SK-N-MC (cell line): ENCODE data around the gene UBR2.
"Not testable (repeated sequence)": the region's sequence is repeated elsewhere in the genome, so short reads cannot be mapped to it uniquely, and the experiment has no call there.

Source experiments
- DNase-seq: peaks from one replicate; pipeline ENCODE4 v3.0.0-alpha.2; 2011; ENCODE audit warnings: low read depth, low spot score
- H3K27ac ChIP-seq: fragments of 200-600 bp; sonication (generic); 2 replicates; pipeline ENCODE4 v1.5.1; 2016; ENCODE audit warnings: mixed run types
- H3K36me3 ChIP-seq: fragments of 200-600 bp; sonication (generic); 2 replicates; pipeline ENCODE4 v1.6.1; 2017; ENCODE audit warnings: antibody characterized with exemption, low read length, mixed read lengths; ENCODE audit not compliant: insufficient read depth
- H3K4me3 ChIP-seq: fragments of 200-600 bp; sonication (generic); 2 replicates; pipeline ENCODE4 v1.5.1; 2016
- H3K9ac ChIP-seq: fragments of 200-600 bp; sonication (generic); 2 replicates; pipeline ENCODE4 v1.8.0; 2017; ENCODE audit warnings: mixed run types, mixed read lengths; ENCODE audit not compliant: insufficient read length
- H3K9me3 ChIP-seq: fragments of 200-600 bp; sonication (generic); 2 replicates; pipeline ENCODE4 v1.6.1; 2017; ENCODE audit warnings: low read depth, mild to moderate bottlenecking, antibody characterized with exemption, low read length, moderate library complexity, mixed read lengths
- EZH2 ChIP-seq: fragments of 200-600 bp; sonication (generic); IDR thresholded peaks from one replicate; pipeline ENCODE4 v1.6.1; 2017; ENCODE audit warnings: antibody characterized with exemption
- FOXP2 ChIP-seq: optimal IDR thresholded peaks from 2 replicates; pipeline ENCODE3; 2011; ENCODE audit warnings: mild to moderate bottlenecking, moderate library complexity; ENCODE audit not compliant: insufficient read depth; ENCODE audit errors: extremely low read length, control extremely low read depth
- POLR2AphosphoS5 ChIP-seq: IDR thresholded peaks from 2 replicates; pipeline ENCODE4 v1.6.1; 2012; ENCODE audit warnings: mild to moderate bottlenecking, low read depth, low read length, borderline replicate concordance

UBR2 gene

GRCh38 chr6:42562788-42563405 lies 932 bp upstream of the UBR2 start:
- no peak for TF ChIP-seq POLR2AphosphoS5
- no peak for TF ChIP-seq FOXP2
- TF ChIP-seq EZH2: no peak
- no peak for DNase-seq
- H3K27ac ChIP-seq: no peak overlapping the region
- H3K9me3 ChIP-seq: no peaks in the 10 kb centered on the region
- H3K9ac ChIP-seq: no peak overlapping the region
- H3K4me3 ChIP-seq: peak overlapping the region; percentile 86
- H3K36me3 ChIP-seq: peaks cover 9% of the 10 kb centered on the region; the same call in 1 of the 2 replicates

- Histone ChIP-seq H3K27ac (no peak overlapping the region), H3K9ac (peak overlapping the region; percentile 83), H3K36me3 (peaks cover 14% of the 10 kb centered on the region), H3K4me3 (peak overlapping the region; percentile 86), H3K9me3 (no peaks in the 10 kb centered on the region)
- DNase-seq: no peak
- no peak for TF ChIP-seq FOXP2
These were observed 637 bp downstream of the UBR2 start for GRCh38 chr6:42564506-42564825.

- H3K27ac ChIP-seq: no peak overlapping the region
- H3K4me3 ChIP-seq: peak overlapping the region; percentile 86
- no peak for DNase-seq
- H3K9ac ChIP-seq: no peak overlapping the region
- H3K9me3 ChIP-seq: no peaks in the 10 kb centered on the region
- peaks cover 14% of the 10 kb centered on the region for H3K36me3 ChIP-seq
- TF ChIP-seq FOXP2: no peak
- no peak for TF ChIP-seq EZH2
- TF ChIP-seq POLR2AphosphoS5: no peak
These were observed 2.2 kb downstream of the UBR2 start for GRCh38 chr6:42565823-42566613.

GRCh38 chr6:42566614-42567208 lies 2.9 kb downstream of the UBR2 start:
- no peak overlapping the region for H3K27ac ChIP-seq
- no peak overlapping the region for H3K4me3 ChIP-seq
- H3K9me3 ChIP-seq: no peaks in the 10 kb centered on the region
- H3K9ac ChIP-seq: no peak overlapping the region
- peaks cover 14% of the 10 kb centered on the region for H3K36me3 ChIP-seq
- no peak for TF ChIP-seq FOXP2
- TF ChIP-seq POLR2AphosphoS5: no peak
- no peak for TF ChIP-seq EZH2
- no peak for DNase-seq

- H3K9ac ChIP-seq, H3K4me3 ChIP-seq, H3K9me3 ChIP-seq, H3K27ac ChIP-seq, DNase-seq: not testable (repeated sequence)
- H3K36me3 ChIP-seq: peaks cover 14% of the 10 kb centered on the region
These were observed 3.4 kb downstream of the UBR2 start for GRCh38 chr6:42567237-42567636.

GRCh38 chr6:42569102-42570028 lies 5.5 kb downstream of the UBR2 start:
- H3K27ac ChIP-seq: peak overlapping the region; percentile 71; the same call in 1 of the 2 replicates

GRCh38 chr6:42571611-42572342 lies 7.9 kb downstream of the UBR2 start:
- TF ChIP-seq EZH2: no peak
- no peak for TF ChIP-seq FOXP2
- TF ChIP-seq POLR2AphosphoS5: no peak
- no peak overlapping the region for H3K9ac ChIP-seq
- no peak overlapping the region for H3K4me3 ChIP-seq
- no peak overlapping the region for H3K27ac ChIP-seq
- peaks cover 22% of the 10 kb centered on the region for H3K36me3 ChIP-seq
- no peaks in the 10 kb centered on the region for H3K9me3 ChIP-seq
- no peak for DNase-seq

More at GRCh38 chr6:42569102-42570028, 5.5 kb downstream of the UBR2 start:
- no peak overlapping the region for H3K4me3 ChIP-seq
- TF ChIP-seq POLR2AphosphoS5 (no peak), FOXP2 (no peak), EZH2 (no peak)
- H3K9ac ChIP-seq: no peak overlapping the region
- DNase-seq: no peak
- no peaks in the 10 kb centered on the region for H3K9me3 ChIP-seq
- peaks cover 23% of the 10 kb centered on the region for H3K36me3 ChIP-seq

- no peak for DNase-seq
- Histone ChIP-seq H3K9me3 (no peaks in the 10 kb centered on the region), H3K36me3 (peaks cover 25% of the 10 kb centered on the region), H3K4me3 (no peak overlapping the region), H3K27ac (no peak overlapping the region), H3K9ac (no peak overlapping the region)
- no peak for TF ChIP-seq FOXP2
- no peak for TF ChIP-seq EZH2
- TF ChIP-seq POLR2AphosphoS5: no peak
These were observed 8.7 kb downstream of the UBR2 start for GRCh38 chr6:42572523-42572922.

- not testable (repeated sequence) for H3K9me3 ChIP-seq, H3K27ac ChIP-seq, DNase-seq, H3K4me3 ChIP-seq, H3K9ac ChIP-seq
- H3K36me3 ChIP-seq: peaks cover 25% of the 10 kb centered on the region
These were observed 12.7 kb downstream of the UBR2 start for GRCh38 chr6:42576538-42576937.
